H7 (cell line): ENCODE data around the gene USP2. TPM values are rescaled to one million over a fixed set of nuclear protein-coding genes. Genes with fewer than 3 reads are reported as not detected.
"Not testable (repeated sequence)": the region's sequence is repeated elsewhere in the genome, so short reads cannot be mapped to it uniquely, and the experiment has no call there.

Experiments used
- DNase-seq: peaks from one replicate; pipeline ENCODE4 v3.0.0; 2012
- H3K27me3 ChIP-seq: 2 replicates; pipeline ENCODE4 v1.6.0; 2011; ENCODE audit warnings: mild to moderate bottlenecking, low read length; ENCODE audit not compliant: control insufficient read depth, insufficient read depth
- H3K36me3 ChIP-seq: replicated peaks from 2 replicates; pipeline ENCODE4 v1.5.1; 2011; ENCODE audit warnings: low read length; ENCODE audit not compliant: control insufficient read depth, insufficient read depth
- H3K4me3 ChIP-seq: 2 replicates; pipeline ENCODE4 v1.5.1; 2011; ENCODE audit warnings: low read depth, mild to moderate bottlenecking, control low read depth, low read length, moderate library complexity; ENCODE audit not compliant: insufficient read depth
- total RNA-seq: library from RNA; depleted of rRNA; stranded (reverse); fragments of >200 nt; shearing (Covaris generic); gene quantifications from 2 replicates; pipeline ENCODE4 v1.2.3, GENCODE V29; 2014

The USP2 gene
- total RNA-seq, 1 experiment from 2014 or later, result 2.8 TPM

GRCh38 chr11:119400860-119401259, 19.4 kb upstream of the USP2 start:
- no peak for DNase-seq
- no peak overlapping the region for H3K4me3 ChIP-seq
- H3K27me3 ChIP-seq, result no peaks in the 10 kb centered on the region
- no peaks in the 10 kb centered on the region for H3K36me3 ChIP-seq

- DNase-seq, result no peak
- H3K36me3 ChIP-seq, result no peaks in the 10 kb centered on the region
- no peak overlapping the region for H3K4me3 ChIP-seq
- no peaks in the 10 kb centered on the region for H3K27me3 ChIP-seq
Measured at GRCh38 chr11:119397740-119398139, 16.2 kb upstream of the USP2 start.

GRCh38 chr11:119396835-119397234, 15.3 kb upstream of the USP2 start:
- Histone ChIP-seq H3K4me3 (no peak overlapping the region), H3K27me3 (no peaks in the 10 kb centered on the region), H3K36me3 (no peaks in the 10 kb centered on the region)
- DNase-seq, result no peak

DNA sequence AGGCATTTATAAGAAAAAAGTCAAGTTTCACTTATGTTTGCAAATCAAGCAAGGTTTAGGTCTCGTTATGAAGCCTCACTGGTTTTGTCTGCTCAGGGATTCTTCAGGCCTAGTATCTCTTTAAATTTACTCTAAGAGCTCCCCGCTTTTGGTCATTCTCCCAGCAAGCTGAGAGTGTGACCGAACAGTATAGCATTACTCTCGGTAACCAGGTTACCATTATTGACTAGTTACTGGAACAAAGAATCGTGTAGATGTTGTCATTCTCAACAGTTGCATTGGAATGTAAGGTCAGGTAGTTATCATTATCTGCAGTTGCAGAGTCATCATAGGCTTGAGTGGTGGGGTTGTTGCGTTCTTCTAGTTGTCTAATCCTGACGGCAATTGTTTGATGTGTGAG, 9.8 kb upstream of the USP2 start:
- Histone ChIP-seq H3K36me3 (no peaks in the 10 kb centered on the region), H3K4me3 (no peak overlapping the region), H3K27me3 (no peaks in the 10 kb centered on the region)
- DNase-seq, result no peak

- Histone ChIP-seq H3K36me3 (no peaks in the 10 kb centered on the region), H3K27me3 (no peaks in the 10 kb centered on the region), H3K4me3 (no peak overlapping the region)
- peak; percentile 84 for DNase-seq
Measured at GRCh38 chr11:119389611-119390254, 8.2 kb upstream of the USP2 start.

DNA sequence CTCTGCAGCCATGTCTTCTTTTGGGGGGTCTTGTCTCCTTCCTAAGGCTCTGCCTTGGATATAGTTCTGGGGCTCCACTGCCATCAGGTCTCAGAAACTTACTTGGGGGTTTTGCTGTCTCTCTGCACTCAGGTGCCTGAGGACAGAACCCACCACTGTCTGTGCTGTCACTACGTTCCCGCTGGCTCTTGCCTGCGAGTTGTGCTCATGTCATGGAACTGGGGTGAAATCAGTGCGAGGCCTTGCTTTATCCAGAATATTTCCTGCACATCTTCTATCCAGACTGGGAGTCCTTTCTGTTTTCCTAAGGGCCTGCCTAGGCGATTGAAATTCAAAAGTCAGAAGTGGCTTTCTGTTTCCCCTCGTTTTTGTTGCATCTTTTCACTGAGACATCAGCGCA, 6.6 kb upstream of the USP2 start:
- DNase-seq, result no peak
- no peak overlapping the region for H3K4me3 ChIP-seq
- no peaks in the 10 kb centered on the region; the same call in 1 of the 2 replicates for H3K27me3 ChIP-seq
- H3K36me3 ChIP-seq, result no peaks in the 10 kb centered on the region

- Histone ChIP-seq H3K27me3 (peaks cover 20% of the 10 kb centered on the region), H3K36me3 (no peaks in the 10 kb centered on the region), H3K4me3 (no peak overlapping the region)
- no peak for DNase-seq
Measured at GRCh38 chr11:119384332-119384731, 2.8 kb upstream of the USP2 start.

DNA sequence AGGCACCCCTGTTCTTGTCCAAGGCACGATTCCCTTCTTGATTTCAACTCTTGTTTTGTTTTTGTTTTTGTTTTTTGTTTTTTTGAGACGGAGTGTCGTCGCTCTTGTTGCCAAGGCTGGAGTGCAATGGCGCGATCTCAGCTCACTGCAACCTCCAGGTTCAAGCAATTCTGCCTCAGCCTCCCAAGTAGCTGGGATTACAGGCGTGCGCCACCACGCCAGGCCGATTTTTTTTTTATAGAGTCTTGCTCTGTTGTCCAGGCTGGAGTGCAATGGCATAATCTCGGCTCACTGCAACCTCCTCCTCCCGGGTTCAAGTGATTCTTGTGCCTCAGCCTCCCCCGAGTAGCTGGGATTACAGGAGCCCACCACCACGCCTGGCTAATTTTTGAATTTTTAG, 1.0 kb upstream of the USP2 start:
- H3K27me3 ChIP-seq, result peaks cover 20% of the 10 kb centered on the region
- not testable (repeated sequence) for H3K36me3 ChIP-seq, DNase-seq, H3K4me3 ChIP-seq

GRCh38 chr11:119382101-119382500, 611 bp upstream of the USP2 start:
- no peak for DNase-seq
- peaks cover 20% of the 10 kb centered on the region for H3K27me3 ChIP-seq
- peak overlapping the region; percentile 54 for H3K4me3 ChIP-seq
- H3K36me3 ChIP-seq, result no peaks in the 10 kb centered on the region

DNA sequence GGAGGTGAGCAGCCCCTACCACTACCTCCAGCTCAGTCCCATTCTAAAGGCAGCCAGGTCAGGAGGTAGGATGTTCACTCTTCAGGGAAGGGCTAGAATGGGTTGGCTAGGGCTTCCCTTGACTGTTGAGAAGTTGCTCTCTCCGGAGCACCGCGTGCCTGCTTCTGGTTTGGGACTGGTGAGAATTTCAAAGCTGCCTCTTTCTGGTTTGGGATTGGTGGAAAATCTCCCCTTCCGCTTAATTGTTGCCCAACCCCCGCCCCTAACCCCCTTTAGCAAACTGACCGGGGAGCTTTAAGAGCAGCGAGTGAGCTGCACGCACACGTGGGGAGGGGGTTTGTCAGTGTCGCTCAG, 686 bp downstream of the USP2 start:
- peak; percentile 68 for DNase-seq
- H3K36me3 ChIP-seq, result no peaks in the 10 kb centered on the region
- peaks cover 20% of the 10 kb centered on the region for H3K27me3 ChIP-seq
- peak overlapping the region; percentile 54 for H3K4me3 ChIP-seq

DNA sequence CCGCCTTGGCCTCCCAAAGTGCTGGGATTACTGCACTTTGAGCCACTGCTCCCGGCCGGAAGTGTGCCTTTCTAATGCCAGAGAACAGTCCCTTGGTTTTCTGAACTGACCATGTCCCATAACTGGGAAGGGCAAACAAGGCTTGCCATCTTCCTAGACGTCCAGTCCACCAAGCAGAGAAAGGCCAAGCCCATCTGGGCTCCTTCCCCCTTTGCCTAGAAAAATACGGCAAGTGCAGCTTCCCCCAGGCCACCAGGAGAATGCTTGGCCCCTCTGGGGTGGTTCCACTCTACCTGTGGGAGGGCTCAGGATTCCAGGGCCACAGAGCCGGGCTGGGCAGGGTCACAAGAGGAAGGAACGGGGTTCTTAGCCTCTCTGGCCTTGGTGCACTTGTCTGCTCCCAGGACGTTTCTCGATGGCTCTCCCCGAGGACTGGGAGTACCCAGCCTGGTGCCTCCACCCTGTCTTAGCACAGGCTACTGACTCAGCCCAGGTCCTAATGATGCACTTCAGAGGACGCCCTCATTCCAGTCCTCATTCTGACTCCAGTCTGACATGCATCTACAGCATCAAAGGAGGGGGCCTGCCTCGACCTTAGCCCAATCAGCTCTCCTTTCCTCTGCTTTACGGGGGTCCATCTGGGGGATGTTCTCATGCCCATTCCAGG, 1.2 kb downstream of the USP2 start:
- Histone ChIP-seq H3K36me3 (no peaks in the 10 kb centered on the region), H3K4me3 (peak overlapping the region; percentile 54; the same call in 1 of the 2 replicates), H3K27me3 (peaks cover 20% of the 10 kb centered on the region)
- DNase-seq, result peak; percentile 22

GRCh38 chr11:119378851-119379465, 2.5 kb downstream of the USP2 start:
- no peaks in the 10 kb centered on the region for H3K36me3 ChIP-seq
- peak overlapping the region; percentile 6; the same call in 1 of the 2 replicates for H3K4me3 ChIP-seq
- DNase-seq, result peak; percentile 47
- H3K27me3 ChIP-seq, result peaks cover 20% of the 10 kb centered on the region

- Histone ChIP-seq H3K4me3 (no peak overlapping the region), H3K36me3 (no peaks in the 10 kb centered on the region), H3K27me3 (peaks cover 20% of the 10 kb centered on the region)
- peak; percentile 83 for DNase-seq
Measured at GRCh38 chr11:119377961-119378667, 3.4 kb downstream of the USP2 start.

GRCh38 chr11:119377112-119377901, 4.2 kb downstream of the USP2 start:
- DNase-seq, result peak; percentile 32
- no peaks in the 10 kb centered on the region for H3K36me3 ChIP-seq
- peaks cover 20% of the 10 kb centered on the region for H3K27me3 ChIP-seq
- no peak overlapping the region for H3K4me3 ChIP-seq
